Progenitor cell of endocrine pancreas (in vitro differentiated cells): ENCODE measurements around the gene RNASE13. TPM values are rescaled to one million over a fixed set of nuclear protein-coding genes. Genes with fewer than 3 reads are reported as not detected.

Experiments used
- DNase-seq: peaks from one replicate; pipeline ENCODE4 v3.0.0; 2021; ENCODE audit warnings: low spot score; ENCODE audit not compliant: unreplicated experiment
- H3K27ac Mint-ChIP-seq: 2 replicates; pipeline ENCODE4 v1.8.0; 2021; ENCODE audit warnings: mild to moderate bottlenecking, moderate library complexity, mixed read lengths
- H3K27me3 Mint-ChIP-seq: 2 replicates; pipeline ENCODE4 v1.8.0; 2021; ENCODE audit warnings: mixed read lengths
- H3K36me3 Mint-ChIP-seq: 2 replicates; pipeline ENCODE4 v1.8.0; 2022; ENCODE audit warnings: mixed read lengths; ENCODE audit not compliant: insufficient read depth
- H3K4me1 Mint-ChIP-seq: 2 replicates; pipeline ENCODE4 v1.8.0; 2021; ENCODE audit warnings: low read depth, mixed read lengths
- H3K4me3 Mint-ChIP-seq: 2 replicates; pipeline ENCODE4 v1.8.0; 2021; ENCODE audit warnings: low read depth, mild to moderate bottlenecking, moderate library complexity, mixed read lengths
- H3K9me3 Mint-ChIP-seq: 2 replicates; pipeline ENCODE4 v1.8.0; 2021; ENCODE audit warnings: low read depth, mixed read lengths
- CTCF ChIP-seq: fragments of 200-600 bp; sonication (generic); IDR thresholded peaks from one replicate; pipeline ENCODE4 v1.5.0; 2021; ENCODE audit warnings: antibody characterized with exemption, mild to moderate bottlenecking; ENCODE audit not compliant: unreplicated experiment
- total RNA-seq: library from RNA; stranded (reverse); gene quantifications from 2 replicates; pipeline ENCODE4 v1.2.1, GENCODE V29; 2021

Gene RNASE13
- total RNA-seq, 1 donor from 2014 or later: not detected

GRCh38 chr14:21049271-21049673, 14.7 kb upstream of the RNASE13 start:
- Mint-ChIP-seq H3K9me3 (no peaks in the 10 kb centered on the region), H3K27ac (no peak overlapping the region), H3K4me1 (peaks cover 13% of the 10 kb centered on the region), H3K4me3 (no peak overlapping the region), H3K36me3 (no peaks in the 10 kb centered on the region), H3K27me3 (peaks cover 9% of the 10 kb centered on the region)
- no peak for TF ChIP-seq CTCF
- no peak for DNase-seq

GRCh38 chr14:21048638-21049037, 14.0 kb upstream of the RNASE13 start:
- no peak for TF ChIP-seq CTCF
- DNase-seq: no peak
- H3K36me3 Mint-ChIP-seq: no peaks in the 10 kb centered on the region
- H3K4me3 Mint-ChIP-seq: no peak overlapping the region
- no peaks in the 10 kb centered on the region for H3K9me3 Mint-ChIP-seq
- H3K27me3 Mint-ChIP-seq: peaks cover 11% of the 10 kb centered on the region
- H3K4me1 Mint-ChIP-seq: peaks cover 7% of the 10 kb centered on the region
- no peak overlapping the region for H3K27ac Mint-ChIP-seq

GRCh38 chr14:21047378-21047781, 12.8 kb upstream of the RNASE13 start:
- peaks cover 5% of the 10 kb centered on the region for H3K4me1 Mint-ChIP-seq
- H3K9me3 Mint-ChIP-seq: no peaks in the 10 kb centered on the region
- H3K27me3 Mint-ChIP-seq: peaks cover 16% of the 10 kb centered on the region
- no peak for TF ChIP-seq CTCF
- H3K4me3 Mint-ChIP-seq: no peak overlapping the region
- DNase-seq: no peak
- H3K27ac Mint-ChIP-seq: no peak overlapping the region
- no peaks in the 10 kb centered on the region for H3K36me3 Mint-ChIP-seq

- Mint-ChIP-seq H3K4me1 (peaks cover 14% of the 10 kb centered on the region), H3K9me3 (no peaks in the 10 kb centered on the region), H3K36me3 (no peaks in the 10 kb centered on the region), H3K27ac (no peak overlapping the region), H3K4me3 (no peak overlapping the region), H3K27me3 (peaks cover 20% of the 10 kb centered on the region)
- no peak for TF ChIP-seq CTCF
- no peak for DNase-seq
Observed at GRCh38 chr14:21043974-21044618, 9.5 kb upstream of the RNASE13 start.

GRCh38 chr14:21043387-21043973, 8.9 kb upstream of the RNASE13 start:
- no peak for TF ChIP-seq CTCF
- H3K4me1 Mint-ChIP-seq: peaks cover 17% of the 10 kb centered on the region
- H3K9me3 Mint-ChIP-seq: no peaks in the 10 kb centered on the region
- H3K27me3 Mint-ChIP-seq: peaks cover 20% of the 10 kb centered on the region
- no peak overlapping the region for H3K27ac Mint-ChIP-seq
- H3K36me3 Mint-ChIP-seq: no peaks in the 10 kb centered on the region
- no peak for DNase-seq
- no peak overlapping the region for H3K4me3 Mint-ChIP-seq
